Nephron (organoid): ENCODE results near the gene MRNIP.

Experiments used
- H3K27ac Mint-ChIP-seq, 3 experiments: 2 replicates each; pipeline ENCODE4 v1.8.0; 2020; ENCODE audit warnings: mixed read lengths in 3 of 3, mild to moderate bottlenecking in 2 of 3, moderate library complexity in 1 of 3
- H3K27me3 Mint-ChIP-seq: 2 replicates; pipeline ENCODE4 v1.8.0; 2021; ENCODE audit warnings: low read depth, mild to moderate bottlenecking, moderate library complexity, mixed read lengths
- H3K36me3 Mint-ChIP-seq: 2 replicates; pipeline ENCODE4 v1.8.0; 2020; ENCODE audit warnings: low read depth, mixed read lengths
- H3K4me1 Mint-ChIP-seq: 2 replicates; pipeline ENCODE4 v1.8.0; 2020; ENCODE audit warnings: mixed read lengths
- H3K4me3 Mint-ChIP-seq, 3 experiments: 2 replicates each; pipeline ENCODE4 v1.8.0; 2020; ENCODE audit warnings: mild to moderate bottlenecking in 3 of 3, mixed read lengths in 3 of 3, moderate library complexity in 2 of 3
- H3K9me3 Mint-ChIP-seq: 2 replicates; pipeline ENCODE4 v1.8.0; 2020; ENCODE audit warnings: mixed read lengths
- TF ChIP-seq, protein P1 (sequence below), 3 experiments: fragments of 200-600 bp; sonication (generic); IDR thresholded peaks; one replicate each; pipeline ENCODE4 v1.5.0; 2021; ENCODE audit warnings: antibody characterized with exemption in 3 of 3; ENCODE audit not compliant: unreplicated experiment in 3 of 3

Gene MRNIP

DNA sequence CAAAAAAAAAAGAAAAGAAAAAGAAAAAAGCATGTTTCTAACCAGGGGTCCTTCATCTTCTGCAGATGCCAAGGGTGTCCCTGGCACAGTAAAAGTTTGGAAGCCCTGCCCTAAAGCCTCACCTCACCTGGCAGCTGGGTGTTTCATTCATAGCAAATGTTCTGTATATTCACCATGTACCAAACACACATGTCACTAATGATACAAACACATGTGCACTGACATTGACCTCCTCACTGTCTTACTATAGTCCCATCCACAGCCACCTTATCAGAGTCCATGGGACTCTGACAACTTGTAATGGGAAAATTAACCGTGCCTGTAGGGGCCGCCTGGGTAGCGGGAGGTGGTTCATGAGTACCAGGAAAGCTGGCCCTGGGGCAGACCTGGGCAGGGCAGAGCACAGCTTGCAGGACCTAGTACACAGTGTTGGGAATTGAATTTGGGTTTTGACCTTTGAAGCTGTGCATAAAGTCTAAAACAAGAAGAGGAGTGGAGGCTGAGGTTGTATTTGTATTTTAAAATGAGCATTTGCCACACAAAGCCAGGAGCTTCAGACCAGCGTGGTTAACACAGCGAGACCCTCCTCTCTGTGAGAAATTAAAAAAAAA, 45.5 kb downstream of the MRNIP start:
- TF ChIP-seq, protein P1, sequence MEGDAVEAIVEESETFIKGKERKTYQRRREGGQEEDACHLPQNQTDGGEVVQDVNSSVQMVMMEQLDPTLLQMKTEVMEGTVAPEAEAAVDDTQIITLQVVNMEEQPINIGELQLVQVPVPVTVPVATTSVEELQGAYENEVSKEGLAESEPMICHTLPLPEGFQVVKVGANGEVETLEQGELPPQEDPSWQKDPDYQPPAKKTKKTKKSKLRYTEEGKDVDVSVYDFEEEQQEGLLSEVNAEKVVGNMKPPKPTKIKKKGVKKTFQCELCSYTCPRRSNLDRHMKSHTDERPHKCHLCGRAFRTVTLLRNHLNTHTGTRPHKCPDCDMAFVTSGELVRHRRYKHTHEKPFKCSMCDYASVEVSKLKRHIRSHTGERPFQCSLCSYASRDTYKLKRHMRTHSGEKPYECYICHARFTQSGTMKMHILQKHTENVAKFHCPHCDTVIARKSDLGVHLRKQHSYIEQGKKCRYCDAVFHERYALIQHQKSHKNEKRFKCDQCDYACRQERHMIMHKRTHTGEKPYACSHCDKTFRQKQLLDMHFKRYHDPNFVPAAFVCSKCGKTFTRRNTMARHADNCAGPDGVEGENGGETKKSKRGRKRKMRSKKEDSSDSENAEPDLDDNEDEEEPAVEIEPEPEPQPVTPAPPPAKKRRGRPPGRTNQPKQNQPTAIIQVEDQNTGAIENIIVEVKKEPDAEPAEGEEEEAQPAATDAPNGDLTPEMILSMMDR (IDR thresholded peaks at IDR 0.05; ENCODE audit: unreplicated experiment in 3 of 3), result no peak
- H3K4me1 Mint-ChIP-seq, result peaks cover 4% of the 10 kb centered on the region
- no peak overlapping the region for H3K27ac Mint-ChIP-seq
- H3K36me3 Mint-ChIP-seq, result peaks cover 26% of the 10 kb centered on the region
- H3K27me3 Mint-ChIP-seq, result no peaks in the 10 kb centered on the region
- no peaks in the 10 kb centered on the region for H3K9me3 Mint-ChIP-seq
- peak overlapping the region in 2 of 3 experiments; percentile 21 to 29 for H3K4me3 Mint-ChIP-seq

DNA sequence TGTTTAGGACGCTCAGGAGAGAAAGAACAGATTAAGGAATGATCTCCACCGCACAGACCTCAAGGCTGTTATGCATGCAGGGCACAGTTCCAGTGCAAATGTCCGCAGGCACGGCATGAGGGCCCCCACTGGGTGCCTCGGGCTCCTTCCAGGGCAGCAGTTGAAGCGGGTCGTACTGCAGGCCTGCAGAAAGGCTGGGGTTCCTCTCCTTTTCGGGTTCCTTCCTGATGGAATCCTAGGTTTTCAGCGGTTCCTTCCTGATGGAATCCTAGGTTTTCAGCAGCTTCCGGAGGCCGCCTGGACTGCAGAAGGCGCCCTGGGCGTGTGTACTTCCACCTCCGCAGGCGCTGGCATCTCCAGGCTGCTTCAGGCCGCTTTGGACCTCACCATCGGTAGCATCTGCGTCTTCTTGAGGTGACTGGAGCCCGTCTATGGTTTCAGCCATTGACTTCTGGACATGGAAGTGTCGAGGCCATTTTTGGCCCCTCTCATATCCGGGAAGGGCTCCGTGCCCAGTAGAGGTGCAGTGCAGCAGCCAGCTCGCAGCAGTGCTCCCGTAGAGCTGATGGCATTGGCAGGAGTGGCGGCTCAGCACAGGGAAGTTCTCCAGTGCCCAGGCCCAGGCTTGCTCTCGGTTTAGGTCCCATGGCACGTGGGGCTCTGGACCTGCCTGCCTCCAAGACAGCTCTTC, 46.3 kb downstream of the MRNIP start:
- no peak overlapping the region for H3K27ac Mint-ChIP-seq
- H3K4me1 Mint-ChIP-seq, result no peaks in the 10 kb centered on the region
- H3K36me3 Mint-ChIP-seq, result peaks cover 26% of the 10 kb centered on the region
- H3K4me3 Mint-ChIP-seq, result no peak overlapping the region
- H3K9me3 Mint-ChIP-seq, result no peaks in the 10 kb centered on the region
- no peaks in the 10 kb centered on the region for H3K27me3 Mint-ChIP-seq
- TF ChIP-seq, protein P1 (IDR thresholded peaks at IDR 0.05; ENCODE audit: unreplicated experiment in 3 of 3), result no peak

DNA sequence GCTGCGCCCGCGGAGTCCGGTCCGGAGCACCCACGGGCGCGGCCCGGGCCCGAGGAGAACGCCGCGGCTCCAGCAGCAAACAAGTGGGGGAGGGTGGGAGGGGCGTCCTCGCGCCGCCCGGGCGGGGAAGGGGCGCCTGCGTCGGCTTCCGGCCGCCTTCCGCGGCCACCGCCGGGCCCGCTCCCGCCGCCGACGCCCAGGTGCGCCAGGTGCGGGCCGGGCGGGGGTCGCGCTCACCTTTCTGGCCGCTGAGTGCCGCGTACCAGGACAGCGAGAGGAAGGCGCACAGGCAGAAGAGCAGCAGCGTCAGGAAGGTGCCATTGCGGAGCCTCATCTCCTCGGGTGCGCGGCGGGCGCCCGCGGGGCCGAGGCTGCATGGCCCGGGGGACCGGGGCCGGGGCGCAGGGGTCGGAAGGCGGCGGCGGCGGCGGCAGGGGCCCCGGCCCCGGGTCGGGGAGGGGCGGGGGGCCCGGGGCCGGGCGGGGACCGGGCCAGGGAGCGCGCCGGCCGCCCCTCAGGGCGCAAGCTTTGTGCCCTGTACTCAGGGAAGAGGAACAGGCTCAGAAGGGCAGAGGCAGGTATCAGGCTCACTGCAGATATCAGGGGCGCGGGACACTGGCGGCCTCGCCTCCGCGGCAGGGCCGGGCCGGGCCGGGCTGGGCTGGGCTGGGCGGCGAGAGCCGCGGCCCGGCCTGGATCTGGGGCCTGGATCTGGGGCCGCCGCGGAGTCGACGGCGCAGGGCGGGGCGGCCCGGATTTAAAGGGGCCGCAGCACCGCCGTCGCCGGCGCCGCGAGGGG, 52.2 kb downstream of the MRNIP start, which contains the start of gene MGAT4B:
MGAT4B (minus strand) TSS at position 617 of the 799 bp plus-strand sequence; CDS start at position 334, 283 bp downstream.
- peak within 1 kb of the TSS in 1 of 3 experiments; percentile 68 for H3K27ac Mint-ChIP-seq
- H3K4me1 Mint-ChIP-seq, result peaks cover 13% of the 10 kb centered on the region
- TF ChIP-seq, protein P1 (IDR thresholded peaks at IDR 0.05; ENCODE audit: unreplicated experiment in 3 of 3), result no peak
- peak within 1 kb of the TSS; percentile 83 to 88 (median 87) for H3K4me3 Mint-ChIP-seq
- peaks cover 8% of the 10 kb centered on the region for H3K36me3 Mint-ChIP-seq
- no peaks in the 10 kb centered on the region for H3K27me3 Mint-ChIP-seq
- H3K9me3 Mint-ChIP-seq, result no peaks in the 10 kb centered on the region

DNA sequence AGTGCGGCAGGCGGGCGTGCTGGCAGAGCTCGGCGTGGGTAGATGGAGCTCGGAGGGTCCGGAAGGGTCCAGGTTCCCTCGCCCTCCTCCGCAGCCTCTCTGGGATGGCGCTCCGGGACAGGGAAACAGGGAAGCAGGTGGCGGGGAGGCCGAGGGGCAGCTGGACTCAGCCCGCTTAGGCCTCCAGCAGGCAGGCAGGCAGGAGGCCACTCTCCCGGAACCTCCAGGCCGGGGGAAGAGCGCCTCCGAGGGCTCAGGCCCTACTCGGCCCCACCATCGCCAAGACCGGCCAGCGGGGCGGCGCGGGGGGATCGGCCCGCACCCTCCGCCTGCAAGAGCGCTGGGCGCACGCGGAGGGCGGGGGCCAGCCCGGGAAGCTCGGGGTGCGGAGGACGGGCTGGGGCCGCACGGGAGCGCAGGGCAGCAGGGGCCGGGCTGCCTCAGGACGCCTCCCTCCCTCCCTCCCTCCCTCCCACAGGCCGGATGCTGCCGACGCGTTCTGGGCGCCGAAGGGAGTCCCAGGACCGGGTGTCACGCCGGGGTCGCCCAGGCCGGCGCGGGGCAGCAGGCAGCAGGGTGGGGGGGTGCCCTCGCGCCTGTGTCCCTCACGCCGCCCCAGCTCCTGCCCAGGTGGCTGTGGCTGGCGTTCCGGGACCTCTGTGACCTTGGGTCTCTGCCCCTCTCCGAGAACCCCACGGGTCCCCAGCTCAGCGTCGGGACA, 52.9 kb downstream of the MRNIP start:
- peak overlapping the region in 1 of 3 experiments; percentile 78 for H3K27ac Mint-ChIP-seq
- H3K9me3 Mint-ChIP-seq, result no peaks in the 10 kb centered on the region
- H3K27me3 Mint-ChIP-seq, result no peaks in the 10 kb centered on the region
- TF ChIP-seq, protein P1 (IDR thresholded peaks at IDR 0.05; ENCODE audit: unreplicated experiment in 3 of 3), result no peak
- peaks cover 8% of the 10 kb centered on the region for H3K36me3 Mint-ChIP-seq
- peaks cover 13% of the 10 kb centered on the region for H3K4me1 Mint-ChIP-seq
- peak overlapping the region; percentile 85 to 87 (median 85) for H3K4me3 Mint-ChIP-seq

DNA sequence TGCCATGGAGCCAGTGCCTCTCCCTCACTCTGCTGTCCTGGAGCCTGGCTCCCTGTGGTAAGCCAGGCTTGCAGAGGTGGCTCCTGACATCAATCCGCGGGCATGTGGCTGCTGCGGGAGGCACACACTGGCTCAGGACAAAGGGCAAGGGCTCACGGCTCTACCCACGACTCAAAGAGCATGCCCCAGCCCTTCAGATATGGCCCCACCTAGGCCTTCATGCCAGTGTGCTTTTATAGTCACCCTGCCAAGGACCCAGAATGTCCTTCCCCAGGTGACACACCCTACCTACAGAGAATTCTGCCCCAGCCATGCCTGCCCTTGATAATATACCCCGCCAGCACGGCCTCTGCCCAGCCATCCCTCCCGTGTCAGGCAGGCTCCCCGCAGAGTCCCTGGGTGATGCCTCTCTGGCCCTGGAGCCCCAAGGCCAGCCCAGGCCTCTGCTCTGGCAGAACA, 53.5 kb downstream of the MRNIP start:
- Mint-ChIP-seq H3K27me3 (no peaks in the 10 kb centered on the region), H3K9me3 (no peaks in the 10 kb centered on the region), H3K27ac (peak overlapping the region in 2 of 3 experiments; percentile 33 to 78), H3K36me3 (peaks cover 8% of the 10 kb centered on the region), H3K4me3 (peak overlapping the region; percentile 85 to 87 (median 85)), H3K4me1 (peaks cover 13% of the 10 kb centered on the region)
- TF ChIP-seq, protein P1 (IDR thresholded peaks at IDR 0.05; ENCODE audit: unreplicated experiment in 3 of 3), result no peak
